B cell (primary cell): ENCODE data around the gene B4GALNT1. TPM values are rescaled to one million over a fixed set of nuclear protein-coding genes. Genes with fewer than 3 reads are reported as not detected.

Experiments used
- ATAC-seq: fragments of 200-7000 bp; cut with Tn5 transposase; one replicate; pipeline ENCODE4 v1.10.0; 2021; ENCODE audit warnings: low read depth, mild to moderate bottlenecking, moderate number of reproducible peaks, moderate library complexity
- CTCF ChIA-PET: fragments of 350-600 bp; sonication (Branson Sonifier 250); formaldehyde crosslinking; loops from one replicate; lab custom pipeline; 2021; ENCODE audit warnings: antibody characterized with exemption, inconsistent platforms; lab: Charles Lee
- POLR2A ChIA-PET: fragments of 350-600 bp; sonication (Branson Sonifier 250); formaldehyde crosslinking; loops from one replicate; lab custom pipeline; 2021; ENCODE audit warnings: antibody characterized with exemption; lab: Charles Lee
- DNase-seq: peaks from one replicate; pipeline ENCODE4 v3.0.0; 2013
- H2AFZ ChIP-seq: 2 replicates; pipeline ENCODE4 v1.6.1; 2012; ENCODE audit warnings: mild to moderate bottlenecking, low read depth, low read length; ENCODE audit not compliant: insufficient read depth, poor library complexity, severe bottlenecking
- H3K27ac ChIP-seq, 2 donors: 1 replicate in 1 of 2; 2 replicates in 1 of 2; pipeline ENCODE4 v1.5.1; 2012 to 2013; ENCODE audit warnings: low read length in 2 of 2, mild to moderate bottlenecking in 2 of 2, moderate library complexity in 1 of 2
- H3K27me3 ChIP-seq, 4 experiments: fragments of 200-600 bp in 1 of 4; sonication (generic) in 1 of 4; replicated peaks in 1 of 4; 1 replicate in 2 of 4; 2 replicates in 2 of 4; pipeline versions ENCODE4 v1.6.1 to v1.7.0; 2013 to 2016; ENCODE audit warnings: low read length in 3 of 4, mild to moderate bottlenecking in 2 of 4, mixed read lengths in 1 of 4, moderate library complexity in 1 of 4; ENCODE audit not compliant: insufficient read depth in 4 of 4, control insufficient read depth in 3 of 4; ENCODE audit errors: control extremely low read depth in 1 of 4
- H3K36me3 ChIP-seq, 2 experiments: replicated peaks in 1 of 2; 1 replicate in 1 of 2; 2 replicates in 1 of 2; pipeline versions ENCODE4 v1.6.1 to v1.7.1; 2013; ENCODE audit warnings: low read length in 1 of 2; ENCODE audit not compliant: insufficient read depth in 2 of 2, control insufficient read depth in 1 of 2; ENCODE audit errors: control extremely low read depth in 1 of 2, extremely low read depth in 1 of 2
- H3K4me1 ChIP-seq, 2 donors: fragments of 200-600 bp in 1 of 2; sonication (generic) in 1 of 2; 1 replicate in 1 of 2; 2 replicates in 1 of 2; pipeline versions ENCODE4 v1.5.1 to v1.6.1; 2013 to 2017; ENCODE audit warnings: low read length in 2 of 2; ENCODE audit not compliant: control insufficient read depth in 2 of 2, insufficient read depth in 2 of 2
- H3K4me2 ChIP-seq: replicated peaks from 2 replicates; pipeline ENCODE3; 2012; ENCODE audit warnings: mild to moderate bottlenecking, low read depth, low read length; ENCODE audit not compliant: poor library complexity, severe bottlenecking
- H3K4me3 ChIP-seq, 5 experiments: fragments of 200-600 bp in 1 of 5; sonication (generic) in 1 of 5; 1 replicate in 3 of 5; 2 replicates in 2 of 5; pipeline versions ENCODE4 v1.5.1 to v1.7.0; 2011 to 2016; ENCODE audit warnings: low read length in 4 of 5, mild to moderate bottlenecking in 4 of 5, low read depth in 2 of 5, control low read depth in 1 of 5, moderate library complexity in 1 of 5; ENCODE audit not compliant: insufficient read depth in 1 of 5; ENCODE audit errors: control extremely low read depth in 1 of 5, extremely low read depth in 1 of 5
- H3K79me2 ChIP-seq: fragments of 200-600 bp; sonication (generic); one replicate; pipeline ENCODE4 v1.6.0; 2016; ENCODE audit warnings: low read length; ENCODE audit not compliant: control insufficient read depth, insufficient read depth
- H3K9ac ChIP-seq: fragments of 200-600 bp; sonication (generic); 2 replicates; pipeline ENCODE4 v1.6.1; 2017; ENCODE audit warnings: mild to moderate bottlenecking, low read length, moderate library complexity
- H3K9me3 ChIP-seq, 3 donors: one replicate each; pipeline versions ENCODE4 v1.6.1 to v1.7.1; 2013; ENCODE audit warnings: low read length in 2 of 3; ENCODE audit not compliant: control insufficient read depth in 2 of 3, insufficient read depth in 1 of 3; ENCODE audit errors: control extremely low read depth in 1 of 3
- H4K20me1 ChIP-seq: 2 replicates; pipeline ENCODE4 v1.6.0; 2012; ENCODE audit warnings: mild to moderate bottlenecking, low read length; ENCODE audit not compliant: insufficient read depth, control insufficient read depth, poor library complexity, severe bottlenecking
- H3K27ac Mint-ChIP-seq: one replicate; pipeline ENCODE4 v1.8.0; 2021; ENCODE audit warnings: mixed read lengths
- H3K27me3 Mint-ChIP-seq: one replicate; pipeline ENCODE4 v1.8.0; 2021; ENCODE audit warnings: mixed read lengths
- H3K4me1 Mint-ChIP-seq: one replicate; pipeline ENCODE4 v1.8.0; 2021; ENCODE audit warnings: mixed read lengths
- H3K4me3 Mint-ChIP-seq: one replicate; pipeline ENCODE4 v1.8.0; 2021; ENCODE audit warnings: mixed read lengths
- H3K9me3 Mint-ChIP-seq: one replicate; pipeline ENCODE4 v1.8.0; 2022; ENCODE audit warnings: mixed read lengths; ENCODE audit not compliant: insufficient read depth
- CTCF ChIP-seq: fragments of 200-600 bp; IDR thresholded peaks from one replicate; pipeline ENCODE4 v1.8.0; 2022; ENCODE audit warnings: antibody characterized with exemption, mild to moderate bottlenecking
- EZH2 ChIP-seq: IDR thresholded peaks from 2 replicates; pipeline ENCODE4 v1.6.1; 2012; ENCODE audit warnings: borderline replicate concordance, low read depth, mild to moderate bottlenecking, moderate library complexity, low read length; ENCODE audit not compliant: insufficient read depth, poor library complexity, severe bottlenecking
- WGBS: methylation state at CpG from one replicate; pipeline ENCODE4 v1.1.5; 2013; ENCODE audit warnings: missing lambda C conversion rate; ENCODE audit not compliant: insufficient coverage; 5-methylcytosine and 5-hydroxymethylcytosine counted together
- intact Hi-C: fragments of 100-400 bp; cut with micrococcal nuclease; formaldehyde crosslinking; loops from one replicate; pipeline ENCODE4 v1.10.0; 2022
- polyA plus RNA-seq: library from polyadenylated mRNA; depleted of rRNA; stranded (reverse); fragments of >200 nt; gene quantifications from 2 replicates; pipeline ENCODE4 v1.2.3, GENCODE V29; 2012
- total RNA-seq, 2 donors: library from RNA; stranded (reverse); fragments of 120-200 nt in 1 of 2; gene quantifications; 1 replicate in 1 of 2; 2 replicates in 1 of 2; pipeline versions ENCODE4 v1.2.3 to v1.2.4, GENCODE V29; 2013 to 2022

The B4GALNT1 gene
- total and polyA plus RNA-seq, 2 donors (not counting 1 experiment from before 2014, with no cell fraction given): 0.04 to 0.22 TPM

DNA sequence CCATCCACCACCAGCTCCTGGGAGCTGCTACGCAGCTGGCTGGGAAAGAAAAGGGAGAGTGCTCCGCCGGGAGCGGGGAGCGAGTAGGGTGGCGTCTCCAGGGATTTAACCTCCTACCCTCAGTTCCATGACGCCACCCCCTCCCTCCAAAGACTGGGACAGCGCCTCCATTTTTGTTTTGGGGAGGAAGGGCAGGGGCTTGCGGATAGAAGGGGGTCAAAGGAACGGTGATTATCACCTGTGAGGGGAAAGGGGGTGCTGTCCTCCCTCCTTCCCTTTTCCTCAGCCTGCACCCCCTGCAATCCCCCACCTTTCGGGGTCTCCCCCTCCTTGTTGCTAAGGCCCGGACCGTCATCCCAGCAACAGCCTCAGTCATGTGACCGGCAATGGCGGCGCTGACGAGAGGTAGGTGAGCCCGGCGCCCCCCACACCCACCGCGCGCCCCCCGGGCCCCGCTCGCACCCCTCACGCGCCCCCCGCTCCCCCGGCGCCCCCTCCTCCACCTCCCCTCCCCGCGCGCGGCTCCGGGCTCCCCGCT, 28.5 kb downstream of the B4GALNT1 start, which contains the start of gene DTX3:
TSS of gene DTX3 (plus strand) at position 371 of the 538 bp plus-strand sequence. CDS start 1,694 bp downstream, outside the sequence.
- peaks cover 0 to 39% (median 14%) of the 10 kb centered on the region in 4 experiments for H3K27me3 ChIP-seq
- H4K20me1 ChIP-seq: no peaks in the 10 kb centered on the region
- H3K9me3 Mint-ChIP-seq: no peaks in the 10 kb centered on the region
- H3K79me2 ChIP-seq: no peaks in the 10 kb centered on the region
- peak within 1 kb of the TSS; percentile 82 for H3K4me3 Mint-ChIP-seq
- peaks cover 5 to 23% of the 10 kb centered on the region in 2 experiments for H3K36me3 ChIP-seq
- peak within 1 kb of the TSS; percentile 79 for H2AFZ ChIP-seq
- ATAC-seq (peak; percentile 19), DNase-seq (peak; percentile 41)
- peak within 1 kb of the TSS in 4 of 5 experiments; percentile 38 to 62 (median 52) for H3K4me3 ChIP-seq
- TF ChIP-seq EZH2 (no peak), CTCF (no peak)
- peaks cover 11% of the 10 kb centered on the region in 2 donors for H3K4me1 ChIP-seq
- peaks cover 19% of the 10 kb centered on the region for H3K4me1 Mint-ChIP-seq
- peak within 1 kb of the TSS; percentile 88 for H3K4me2 ChIP-seq
- H3K27ac Mint-ChIP-seq: peak within 1 kb of the TSS; percentile 59
- CTCF ChIA-PET: interaction anchor here (0.8 kb wide), 1 partner anchor 16 kb away, joined by 3 read pairs; no protein-coding TSS in a partner anchor
- peaks cover 30% of the 10 kb centered on the region for H3K27me3 Mint-ChIP-seq
- intact Hi-C loops: no loop called here
- H3K9ac ChIP-seq: peak within 1 kb of the TSS; percentile 65
- H3K27ac ChIP-seq: no peak within 1 kb of the TSS
- POLR2A ChIA-PET: interaction anchor here (0.6 kb wide), 1 partner anchor 90 kb away, joined by 3 read pairs; no protein-coding TSS in a partner anchor
- peaks cover 0 to 11% (median 0%) of the 10 kb centered on the region in 3 donors for H3K9me3 ChIP-seq
- WGBS: 2% methylated on average over 11 of the region's 36 CpGs
